ENCODE measurements around the gene CCDC57.

- no peak for TF ChIP-seq CTCF (conservative IDR thresholded peaks at IDR 0.05)
- TF ChIP-seq EZH2 (IDR thresholded peaks at IDR 0.05; ENCODE audit: low read depth): no peak
Observed at GRCh38 chr17:82100502-82101298, 111.9 kb downstream of the CCDC57 start.

Measured in PC-9 (cell line).